Lung (tissue), 12 donors: Measurements from ENCODE around the gene TERF2IP. TPM values are rescaled to one million over a fixed set of nuclear protein-coding genes. Genes with fewer than 3 reads are reported as not detected.

Experiments
- ATAC-seq: fragments of 200-7000 bp; cut with Tn5 transposase; one replicate; pipeline ENCODE4 v1.9.1; 2020; ENCODE audit warnings: moderate number of reproducible peaks; ENCODE audit not compliant: insufficient read depth, low FRiP score
- DNase-seq, 3 donors: peaks; one replicate each; pipeline ENCODE4 v3.0.0-alpha.2; 2013 to 2017
- H3K27ac ChIP-seq, 2 donors: one replicate each; pipeline ENCODE4 v1.5.1; 2013; ENCODE audit warnings: mild to moderate bottlenecking in 2 of 2, moderate library complexity in 2 of 2, control low read depth in 1 of 2, inconsistent platforms in 1 of 2, low read depth in 1 of 2, low read length in 1 of 2
- H3K27me3 ChIP-seq, 3 donors: one replicate each; pipeline ENCODE4 v1.5.1; 2013; ENCODE audit warnings: low read length in 2 of 3; ENCODE audit not compliant: control insufficient read depth in 3 of 3, insufficient read depth in 3 of 3
- H3K36me3 ChIP-seq, 4 donors: one replicate each; pipeline ENCODE4 v1.5.1; 2013; ENCODE audit warnings: low read length in 4 of 4, mild to moderate bottlenecking in 1 of 4, moderate library complexity in 1 of 4; ENCODE audit not compliant: control insufficient read depth in 4 of 4, insufficient read depth in 4 of 4
- H3K4me1 ChIP-seq, 5 donors: one replicate each; pipeline ENCODE4 v1.5.1; 2013; ENCODE audit warnings: low read length in 5 of 5, mild to moderate bottlenecking in 2 of 5, moderate library complexity in 1 of 5; ENCODE audit not compliant: control insufficient read depth in 5 of 5, insufficient read depth in 5 of 5
- H3K4me3 ChIP-seq: one replicate; pipeline ENCODE4 v1.5.1; 2013; ENCODE audit warnings: mild to moderate bottlenecking, control low read depth, moderate library complexity
- H3K9ac ChIP-seq, 2 donors: one replicate each; pipeline ENCODE4 v1.5.1; 2013; ENCODE audit warnings: low read length in 2 of 2, control low read depth in 1 of 2; ENCODE audit not compliant: insufficient read depth in 1 of 2
- H3K9me3 ChIP-seq, 4 donors: one replicate each; pipeline ENCODE4 v1.5.1; 2013; ENCODE audit warnings: low read length in 3 of 4, mild to moderate bottlenecking in 1 of 4, moderate library complexity in 1 of 4; ENCODE audit not compliant: control insufficient read depth in 4 of 4, insufficient read depth in 3 of 4
- CTCF ChIP-seq: IDR thresholded peaks from 2 replicates; pipeline ENCODE4 v1.5.1; 2012; ENCODE audit warnings: mild to moderate bottlenecking; ENCODE audit errors: control extremely low read depth, extremely low read depth
- WGBS, 2 donors: extraction: QIAGEN DNeasy Blood & Tissue Kit; methylation state at CpG; one replicate each; pipeline ENCODE4 v1.1.7; 2013; 5-methylcytosine and 5-hydroxymethylcytosine counted together
- polyA plus RNA-seq, 2 donors: library from polyadenylated mRNA; stranded (reverse); fragments of 200-250 nt; gene quantifications; one replicate each; pipeline ENCODE4 v1.2.1, GENCODE V29; 2013
- total RNA-seq, 2 donors: library from RNA; depleted of rRNA in 1 of 2; stranded (reverse); fragments of >200 nt in 1 of 2; gene quantifications; one replicate each; pipeline ENCODE4 v1.2.1, GENCODE V29; 2014 to 2021
- donor health status: control.
- donor health status: control.
- donor health status: Bipolar disorder and iron deficiency.
- donor health status: healthy.
- donor health status: DM: yes; HTN: yes; CAD: no.

Gene TERF2IP
- total and polyA plus RNA-seq, 4 donors = 47.7 to 73.8 (median 51.6) TPM

- Histone ChIP-seq H3K36me3 (no peaks in the 10 kb centered on the region), H3K4me1 (peaks cover 0 to 6% (median 0%) of the 10 kb centered on the region in 5 donors), H3K9ac (no peak overlapping the region), H3K4me3 (no peak overlapping the region), H3K27ac (no peak overlapping the region), H3K9me3 (no peaks in the 10 kb centered on the region), H3K27me3 (no peaks in the 10 kb centered on the region)
- no peak for TF ChIP-seq CTCF
- ATAC-seq (no peak), DNase-seq (no peak)
- WGBS, 2 donors = 78 to 84% methylated on average over 5 of the region's 5 CpGs
These were observed 31.8 kb downstream of the TERF2IP start for GRCh38 chr16:75679366-75679765.

GRCh38 chr16:75682308-75682707 is 34.7 kb downstream of the TERF2IP start:
- Histone ChIP-seq H3K9ac (no peak overlapping the region), H3K27me3 (no peaks in the 10 kb centered on the region), H3K4me3 (no peak overlapping the region), H3K36me3 (no peaks in the 10 kb centered on the region), H3K4me1 (peaks cover 0 to 6% (median 0%) of the 10 kb centered on the region in 5 donors), H3K9me3 (no peaks in the 10 kb centered on the region), H3K27ac (no peak overlapping the region)
- DNase-seq (no peak), ATAC-seq (no peak)
- TF ChIP-seq CTCF = no peak
- WGBS, 2 donors = 87 to 91% methylated on average over 14 of the region's 14 CpGs

- ATAC-seq (no peak), DNase-seq (no peak)
- Histone ChIP-seq H3K27ac (no peak overlapping the region), H3K36me3 (no peaks in the 10 kb centered on the region), H3K9ac (no peak overlapping the region), H3K4me3 (no peak overlapping the region), H3K4me1 (no peaks in the 10 kb centered on the region), H3K9me3 (no peaks in the 10 kb centered on the region), H3K27me3 (no peaks in the 10 kb centered on the region)
- no peak for TF ChIP-seq CTCF
These were observed 39.8 kb downstream of the TERF2IP start for GRCh38 chr16:75687361-75687760.

- no peak for TF ChIP-seq CTCF
- 82 to 86% methylated on average over 6 of the region's 6 CpGs for WGBS, 2 donors
- no peaks in the 10 kb centered on the region for H3K9me3 ChIP-seq
- H3K27me3 ChIP-seq = no peaks in the 10 kb centered on the region
- H3K27ac ChIP-seq = no peak overlapping the region
- no peak overlapping the region for H3K9ac ChIP-seq
- ATAC-seq (no peak), DNase-seq (no peak)
- H3K4me3 ChIP-seq = no peak overlapping the region
- H3K36me3 ChIP-seq = no peaks in the 10 kb centered on the region
- H3K4me1 ChIP-seq = no peaks in the 10 kb centered on the region
These were observed 48.1 kb downstream of the TERF2IP start for GRCh38 chr16:75695708-75696107.
